GM12878 (cell line): ENCODE results near the gene GDE1.

Experiments used
- CHD4 ChIP-seq: fragments of 200-600 bp; sonication (generic); IDR thresholded peaks from 2 replicates; pipeline ENCODE4 v1.6.1; 2016; ENCODE audit warnings: mild to moderate bottlenecking
- CTCF ChIP-seq, 3 experiments: IDR thresholded peaks in 2 of 3; conservative IDR thresholded peaks in 1 of 3; 2 replicates each; pipeline ENCODE4 v1.5.1; 2011; ENCODE audit warnings: low read depth in 3 of 3, low read length in 3 of 3, mild to moderate bottlenecking in 3 of 3, control low read depth in 2 of 3, moderate library complexity in 2 of 3, inconsistent platforms in 1 of 3, mixed read lengths in 1 of 3; ENCODE audit not compliant: control insufficient read depth in 2 of 3, insufficient read depth in 1 of 3; ENCODE audit errors: extremely low read depth in 1 of 3
- FOS ChIP-seq: IDR thresholded peaks from 3 replicates; pipeline ENCODE4 v1.6.1; 2011; ENCODE audit warnings: borderline replicate concordance; ENCODE audit not compliant: insufficient read length; ENCODE audit errors: extremely low read depth
- LARP7 ChIP-seq: fragments of 450-650 bp; IDR thresholded peaks from 2 replicates; pipeline ENCODE4 v1.6.1; 2017; ENCODE audit warnings: mild to moderate bottlenecking
- NFIC ChIP-seq: IDR thresholded peaks from 2 replicates; pipeline ENCODE4 v1.6.1; 2012; ENCODE audit warnings: low read depth, mild to moderate bottlenecking, inconsistent platforms, low read length, moderate library complexity
- NFYB ChIP-seq: IDR thresholded peaks from 2 replicates; pipeline ENCODE4 v1.6.1; 2011; ENCODE audit warnings: low read depth, mild to moderate bottlenecking, low read length, improper control_type of control experiment, moderate library complexity; ENCODE audit not compliant: insufficient read depth
- POLR2A ChIP-seq: IDR thresholded peaks from 2 replicates; pipeline ENCODE4 v1.6.1; 2011; ENCODE audit warnings: low read depth, mild to moderate bottlenecking, low read length
- RB1 ChIP-seq: fragments of 450-650 bp; formaldehyde crosslinking; IDR thresholded peaks from 2 replicates; pipeline ENCODE4 v1.6.1; 2017; ENCODE audit warnings: mild to moderate bottlenecking, borderline replicate concordance
- RFX5 ChIP-seq: IDR thresholded peaks from 2 replicates; pipeline ENCODE4 v1.6.1; 2011; ENCODE audit warnings: low read depth, low read length, improper control_type of control experiment
- ZNF274 ChIP-seq: IDR thresholded peaks from one replicate; pipeline ENCODE4 v1.8.0; 2011; ENCODE audit not compliant: insufficient read length, insufficient read depth

GRCh38 chr16:19490619-19491018 lies 31.3 kb downstream of the GDE1 start:
- TF ChIP-seq CTCF (IDR thresholded peaks at IDR 0.05 in 2 of 3, conservative IDR thresholded peaks at IDR 0.05 in 1 of 3; ENCODE audit: control insufficient read depth in 2 of 3, extremely low read depth in 1 of 3, insufficient read depth in 1 of 3, low read depth in 3 of 3, low read length in 3 of 3) (no peak), LARP7 (no peak), FOS (no peak), NFIC (no peak), NFYB (no peak), CHD4 (no peak), RB1 (no peak), ZNF274 (no peak), POLR2A (no peak), RFX5 (no peak)
